Peyer's patch (tissue), 4 donors: Measurements from ENCODE around the gene AKR1B1. TPM values are rescaled to one million over a fixed set of nuclear protein-coding genes. Genes with fewer than 3 reads are reported as not detected.

Experiments
- DNase-seq, 3 donors: peaks; one replicate each; pipeline ENCODE4 v3.0.0-alpha.2; 2017 to 2019
- H3K27ac ChIP-seq, 4 donors: fragments of 200-600 bp; sonication (generic); one replicate each; pipeline ENCODE4 v1.5.1; 2016 to 2019
- H3K27me3 ChIP-seq, 2 donors: fragments of 200-600 bp; sonication (generic); one replicate each; pipeline ENCODE4 v1.5.1; 2019
- H3K36me3 ChIP-seq, 3 donors: fragments of 200-600 bp; sonication (generic); one replicate each; pipeline ENCODE4 v1.5.1; 2016 to 2019
- H3K4me1 ChIP-seq, 4 donors: fragments of 200-600 bp; sonication (generic); one replicate each; pipeline ENCODE4 v1.5.1; 2016 to 2019
- H3K4me3 ChIP-seq, 4 donors: fragments of 200-600 bp; sonication (generic); 1 replicate in 3 of 4; 2 replicates in 1 of 4; pipeline ENCODE4 v1.5.1; 2016 to 2019; ENCODE audit warnings: mild to moderate bottlenecking in 1 of 4
- H3K9me3 ChIP-seq, 4 donors: fragments of 200-600 bp; sonication (generic); one replicate each; pipeline ENCODE4 v1.5.1; 2016 to 2019; ENCODE audit warnings: mild to moderate bottlenecking in 1 of 4
- POLR2A ChIP-seq, 2 donors: fragments of 450-650 bp; IDR thresholded peaks; one replicate each; pipeline ENCODE4 v1.5.1; 2017; ENCODE audit warnings: antibody characterized with exemption in 2 of 2, mild to moderate bottlenecking in 2 of 2, moderate library complexity in 2 of 2
- total RNA-seq, 4 donors: library from RNA; depleted of rRNA; stranded (reverse); fragments of >200 nt; gene quantifications; one replicate each; pipeline ENCODE4 v1.1.0, GENCODE V29; 2016
- TF ChIP-seq, protein P1 (sequence below), 6 experiments: fragments of 450-650 bp in 4 of 6; fragments of 200-600 bp in 2 of 6; sonication (generic) in 1 of 6; IDR thresholded peaks; one replicate each; pipeline ENCODE4 v1.5.1; 2017 to 2019; ENCODE audit warnings: antibody characterized with exemption in 6 of 6, mild to moderate bottlenecking in 3 of 6, moderate library complexity in 1 of 6

AKR1B1 gene
- total RNA-seq, 4 donors from 2014 or later, result 3.9 to 59.4 (median 22.9) TPM

DNA sequence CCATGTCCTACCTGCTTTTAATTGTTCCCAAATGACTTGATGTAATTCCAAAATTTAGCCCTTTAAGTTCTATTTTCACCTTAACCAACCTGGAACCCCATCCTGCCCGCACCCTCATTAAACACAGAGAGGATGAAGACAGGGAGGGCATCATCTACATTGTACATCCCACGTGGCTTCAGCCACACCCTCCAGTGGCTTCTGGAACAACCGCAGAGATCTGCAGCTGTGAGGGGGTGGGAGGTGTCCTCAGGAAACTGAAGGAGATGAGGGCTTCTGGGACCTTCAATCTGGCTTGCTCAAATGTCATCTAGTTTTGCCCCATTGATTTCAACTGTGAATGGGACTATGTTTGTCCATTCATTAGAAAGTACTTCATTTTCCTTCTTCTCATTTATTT lies 39.0 kb downstream of the AKR1B1 start:
- no peak overlapping the region for H3K4me3 ChIP-seq
- H3K9me3 ChIP-seq, result no peaks in the 10 kb centered on the region
- no peaks in the 10 kb centered on the region for H3K4me1 ChIP-seq
- H3K27me3 ChIP-seq, result no peaks in the 10 kb centered on the region
- no peak overlapping the region for H3K27ac ChIP-seq
- DNase-seq, result no peak
- TF ChIP-seq, protein P1, sequence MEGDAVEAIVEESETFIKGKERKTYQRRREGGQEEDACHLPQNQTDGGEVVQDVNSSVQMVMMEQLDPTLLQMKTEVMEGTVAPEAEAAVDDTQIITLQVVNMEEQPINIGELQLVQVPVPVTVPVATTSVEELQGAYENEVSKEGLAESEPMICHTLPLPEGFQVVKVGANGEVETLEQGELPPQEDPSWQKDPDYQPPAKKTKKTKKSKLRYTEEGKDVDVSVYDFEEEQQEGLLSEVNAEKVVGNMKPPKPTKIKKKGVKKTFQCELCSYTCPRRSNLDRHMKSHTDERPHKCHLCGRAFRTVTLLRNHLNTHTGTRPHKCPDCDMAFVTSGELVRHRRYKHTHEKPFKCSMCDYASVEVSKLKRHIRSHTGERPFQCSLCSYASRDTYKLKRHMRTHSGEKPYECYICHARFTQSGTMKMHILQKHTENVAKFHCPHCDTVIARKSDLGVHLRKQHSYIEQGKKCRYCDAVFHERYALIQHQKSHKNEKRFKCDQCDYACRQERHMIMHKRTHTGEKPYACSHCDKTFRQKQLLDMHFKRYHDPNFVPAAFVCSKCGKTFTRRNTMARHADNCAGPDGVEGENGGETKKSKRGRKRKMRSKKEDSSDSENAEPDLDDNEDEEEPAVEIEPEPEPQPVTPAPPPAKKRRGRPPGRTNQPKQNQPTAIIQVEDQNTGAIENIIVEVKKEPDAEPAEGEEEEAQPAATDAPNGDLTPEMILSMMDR (IDR thresholded peaks at IDR 0.05), result no peak
- no peak for TF ChIP-seq POLR2A (IDR thresholded peaks at IDR 0.05)
- H3K36me3 ChIP-seq, result no peaks in the 10 kb centered on the region

GRCh38 chr7:134419085-134419484 lies 39.8 kb downstream of the AKR1B1 start:
- TF ChIP-seq, protein P1 (IDR thresholded peaks at IDR 0.05), result no peak
- no peak for TF ChIP-seq POLR2A (IDR thresholded peaks at IDR 0.05)
- Histone ChIP-seq H3K36me3 (no peaks in the 10 kb centered on the region), H3K4me1 (no peaks in the 10 kb centered on the region), H3K27me3 (no peaks in the 10 kb centered on the region), H3K4me3 (no peak overlapping the region), H3K9me3 (no peaks in the 10 kb centered on the region), H3K27ac (no peak overlapping the region)
- DNase-seq, result peak in 1 of 3 donors; percentile 49

DNA sequence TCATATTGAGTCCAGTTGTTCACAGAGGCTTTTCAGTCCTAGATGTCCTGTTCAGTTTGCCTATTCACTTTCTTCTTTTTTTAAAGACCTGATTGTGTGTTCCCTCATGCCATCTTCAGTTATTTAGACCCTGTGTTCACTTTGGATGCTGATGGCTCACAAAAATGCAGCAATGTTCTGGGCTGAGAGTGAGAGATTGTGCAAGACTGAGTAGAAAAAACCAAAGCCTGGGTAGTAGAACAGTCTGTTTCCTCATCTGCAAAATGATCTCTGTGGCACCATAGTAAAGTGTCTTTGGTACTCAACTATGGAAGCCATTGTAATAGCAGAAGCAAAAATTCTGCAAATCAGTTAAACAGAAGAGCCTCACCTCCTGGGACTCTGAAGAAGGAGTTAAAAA lies 43.2 kb downstream of the AKR1B1 start:
- no peak overlapping the region for H3K4me3 ChIP-seq
- TF ChIP-seq POLR2A (IDR thresholded peaks at IDR 0.05), result no peak
- TF ChIP-seq, protein P1 (IDR thresholded peaks at IDR 0.05), result no peak
- no peak for DNase-seq
- no peaks in the 10 kb centered on the region for H3K36me3 ChIP-seq
- no peaks in the 10 kb centered on the region for H3K4me1 ChIP-seq
- H3K9me3 ChIP-seq, result no peaks in the 10 kb centered on the region
- H3K27ac ChIP-seq, result no peak overlapping the region
- no peaks in the 10 kb centered on the region for H3K27me3 ChIP-seq

- Histone ChIP-seq H3K4me3 (no peak overlapping the region), H3K36me3 (no peaks in the 10 kb centered on the region), H3K4me1 (no peaks in the 10 kb centered on the region), H3K27ac (no peak overlapping the region), H3K9me3 (no peaks in the 10 kb centered on the region), H3K27me3 (no peaks in the 10 kb centered on the region)
- TF ChIP-seq, protein P1 (IDR thresholded peaks at IDR 0.05), result no peak
- no peak for TF ChIP-seq POLR2A (IDR thresholded peaks at IDR 0.05)
- no peak for DNase-seq
Measured at GRCh38 chr7:134414109-134414508, 44.8 kb downstream of the AKR1B1 start.

- Histone ChIP-seq H3K36me3 (no peaks in the 10 kb centered on the region), H3K4me3 (no peak overlapping the region), H3K4me1 (no peaks in the 10 kb centered on the region), H3K9me3 (peaks cover 0 to 3% (median 0%) of the 10 kb centered on the region in 4 donors), H3K27me3 (no peaks in the 10 kb centered on the region), H3K27ac (no peak overlapping the region)
- no peak for DNase-seq
- TF ChIP-seq, protein P1 (IDR thresholded peaks at IDR 0.05), result no peak
- no peak for TF ChIP-seq POLR2A (IDR thresholded peaks at IDR 0.05)
Measured at GRCh38 chr7:134407311-134407710, 51.6 kb downstream of the AKR1B1 start.

GRCh38 chr7:134406431-134406830 lies 52.5 kb downstream of the AKR1B1 start:
- Histone ChIP-seq H3K27ac (no peak overlapping the region), H3K4me3 (no peak overlapping the region), H3K4me1 (no peaks in the 10 kb centered on the region), H3K27me3 (no peaks in the 10 kb centered on the region), H3K36me3 (no peaks in the 10 kb centered on the region), H3K9me3 (peaks cover 0 to 3% (median 0%) of the 10 kb centered on the region in 4 donors)
- no peak for DNase-seq
- no peak for TF ChIP-seq POLR2A (IDR thresholded peaks at IDR 0.05)
- TF ChIP-seq, protein P1 (IDR thresholded peaks at IDR 0.05), result no peak
